ENCODE results near the gene SHISA5.

- TF ChIP-seq FOXM1 (IDR thresholded peaks at IDR 0.05; ENCODE audit: borderline replicate concordance) (no peak), TARDBP (IDR thresholded peaks at IDR 0.05) (no peak), SP1 (IDR thresholded peaks at IDR 0.05) (no peak)
Observed at GRCh38 chr3:48472673-48472922, 31.4 kb downstream of the SHISA5 start.
